ENCODE data around the gene PKN3.

The PKN3 gene

GRCh38 chr9:128718475-128718874, 16.2 kb downstream of the PKN3 start:
- DNase-seq: no peak

DNA sequence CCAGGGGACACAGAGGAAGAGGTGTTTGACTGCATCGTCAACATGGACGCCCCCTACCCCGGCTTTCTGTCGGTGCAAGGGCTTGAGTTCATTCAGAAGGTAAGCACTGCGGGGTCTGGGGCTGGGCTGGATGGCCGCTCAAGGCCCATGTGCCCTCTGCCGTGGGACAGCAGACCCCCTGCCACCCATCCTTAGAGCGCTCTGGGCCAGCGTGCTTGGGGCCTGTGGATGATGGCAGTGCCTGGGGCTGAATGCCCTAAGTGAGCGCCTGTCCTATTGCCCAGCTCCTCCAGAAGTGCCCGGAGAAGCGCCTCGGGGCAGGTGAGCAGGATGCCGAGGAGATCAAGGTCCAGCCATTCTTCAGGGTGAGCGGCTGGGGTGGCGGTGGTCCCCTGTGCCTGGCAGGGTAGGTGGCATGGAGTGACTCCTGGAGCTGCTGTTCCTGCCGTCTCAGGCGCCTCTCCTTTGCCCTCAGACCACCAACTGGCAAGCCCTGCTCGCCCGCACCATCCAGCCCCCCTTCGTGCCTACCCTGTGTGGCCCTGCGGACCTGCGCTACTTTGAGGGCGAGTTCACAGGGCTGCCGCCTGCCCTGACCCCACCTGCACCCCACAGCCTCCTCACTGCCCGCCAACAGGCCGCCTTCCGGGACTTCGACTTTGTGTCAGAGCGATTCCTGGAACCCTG, 17.8 kb downstream of the PKN3 start:
- DNase-seq: no peak

DNA sequence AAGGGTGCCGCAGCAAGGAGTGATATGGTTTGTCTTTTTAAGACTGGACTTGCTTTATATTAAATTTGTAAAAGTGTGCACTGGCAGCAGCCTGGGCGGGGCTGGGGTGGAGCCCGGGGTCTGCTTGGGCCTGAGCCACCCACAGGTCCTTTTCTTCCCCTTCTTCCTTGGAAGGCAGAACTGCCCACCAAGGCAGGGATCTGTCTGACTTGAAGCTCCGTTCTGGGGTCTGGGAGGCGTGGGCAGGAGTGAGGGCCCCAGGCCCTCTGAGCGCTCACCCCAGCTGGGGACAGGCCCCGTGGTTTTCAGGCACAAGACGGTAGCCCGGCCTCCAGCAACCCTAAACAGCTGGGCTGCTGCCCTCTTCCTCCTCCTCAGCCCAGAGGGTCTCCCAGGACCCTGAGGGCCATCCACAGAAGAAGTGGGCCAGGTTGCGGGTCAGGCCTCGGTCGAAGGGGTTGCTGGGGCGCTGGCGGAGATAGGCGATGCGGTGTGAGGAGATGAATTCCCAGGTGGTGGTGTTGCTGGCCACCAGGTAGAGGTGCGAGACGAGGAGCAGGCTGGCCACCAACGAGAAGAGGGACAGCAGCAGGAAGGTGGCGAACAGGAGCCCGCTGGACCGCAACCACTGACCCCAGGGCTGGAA, 18.7 kb downstream of the PKN3 start:
- no peak for DNase-seq

DNA sequence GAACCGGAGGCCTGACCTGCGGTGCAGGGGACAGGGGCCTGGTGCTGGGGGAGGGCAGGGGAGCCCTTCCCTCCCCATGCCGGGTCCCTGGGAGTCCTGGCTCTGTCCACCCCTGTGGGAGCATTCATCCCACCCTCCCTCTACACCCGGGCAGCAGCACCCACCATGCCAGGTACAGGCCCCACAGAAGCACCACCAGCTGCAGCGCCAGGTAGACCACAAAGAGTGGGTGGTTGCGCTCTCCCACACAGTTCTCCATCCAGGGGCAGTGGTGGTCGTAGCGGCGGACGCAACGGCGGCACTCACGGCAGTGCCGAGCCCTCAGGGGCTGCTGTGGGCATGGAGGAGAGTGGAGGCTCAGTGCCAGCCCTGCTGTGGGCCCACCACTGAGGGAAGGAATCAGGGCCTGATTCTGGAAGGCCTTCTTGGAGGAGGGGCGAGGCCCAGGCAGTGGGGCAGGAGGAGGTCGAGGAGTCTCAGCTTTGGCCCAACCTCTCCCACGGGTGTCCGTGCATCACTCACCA, 19.2 kb downstream of the PKN3 start:
- DNase-seq: no peak

GRCh38 chr9:128722380-128723351, 20.4 kb downstream of the PKN3 start:
- no peak for DNase-seq

- no peak for DNase-seq
Observed at GRCh38 chr9:128723352-128723865, 21.1 kb downstream of the PKN3 start.

- DNase-seq: peak; percentile 99 to 100
Observed at GRCh38 chr9:128723866-128724743, 21.8 kb downstream of the PKN3 start, which contains the start of gene ZDHHC12. Gene ZDHHC12, minus strand, starts transcription at chr9:128724127. Its CDS starts 34 bp downstream, at chr9:128724093.

GRCh38 chr9:128724744-128725211, 22.5 kb downstream of the PKN3 start:
- DNase-seq: peak; percentile 49 to 60

- no peak for DNase-seq
Observed at GRCh38 chr9:128727640-128728248, 25.4 kb downstream of the PKN3 start.

DNA sequence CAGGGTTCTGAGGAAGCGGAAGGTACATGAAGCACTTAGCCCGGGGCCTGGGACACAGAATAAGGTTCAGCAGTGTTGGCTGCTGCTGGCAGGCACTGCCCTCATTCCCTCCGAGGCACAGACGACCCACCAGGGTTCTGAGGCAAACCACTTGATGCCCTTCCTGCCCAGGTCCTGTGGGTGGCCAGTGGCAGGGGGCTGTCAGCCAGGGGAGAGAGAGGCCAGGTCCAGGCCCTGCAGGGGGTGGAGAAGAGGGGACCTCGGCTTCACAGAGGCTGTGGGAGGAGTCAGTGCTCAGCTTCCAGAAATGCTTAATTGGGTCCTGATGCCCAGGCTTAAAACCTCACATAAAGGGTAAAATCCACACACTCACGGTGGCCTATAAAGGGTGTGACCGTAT, 26.0 kb downstream of the PKN3 start:
- no peak for DNase-seq

- no peak for DNase-seq
Observed at GRCh38 chr9:128729302-128729701, 27.0 kb downstream of the PKN3 start.

GRCh38 chr9:128729766-128730517, 27.6 kb downstream of the PKN3 start:
- no peak for DNase-seq

DNA sequence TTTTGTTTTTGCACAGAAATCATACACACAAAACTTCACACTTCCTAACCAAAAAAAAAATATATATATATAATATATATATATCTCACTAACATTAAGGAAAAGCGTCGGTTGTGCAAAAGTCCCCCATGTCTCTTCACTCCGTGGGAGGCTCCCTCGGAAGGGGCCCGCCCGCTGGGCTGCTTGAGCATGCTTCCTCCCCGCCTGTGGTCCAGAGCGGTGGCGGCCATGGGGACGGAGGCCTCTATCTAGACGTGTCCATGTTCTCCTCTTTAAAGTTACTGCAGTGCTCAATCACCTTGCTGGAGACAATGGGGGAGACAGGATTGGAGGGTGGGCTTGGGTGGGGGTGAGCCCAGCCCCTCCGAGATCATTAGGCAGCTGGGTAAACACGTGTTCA, 28.8 kb downstream of the PKN3 start:
- DNase-seq: no peak

DNA sequence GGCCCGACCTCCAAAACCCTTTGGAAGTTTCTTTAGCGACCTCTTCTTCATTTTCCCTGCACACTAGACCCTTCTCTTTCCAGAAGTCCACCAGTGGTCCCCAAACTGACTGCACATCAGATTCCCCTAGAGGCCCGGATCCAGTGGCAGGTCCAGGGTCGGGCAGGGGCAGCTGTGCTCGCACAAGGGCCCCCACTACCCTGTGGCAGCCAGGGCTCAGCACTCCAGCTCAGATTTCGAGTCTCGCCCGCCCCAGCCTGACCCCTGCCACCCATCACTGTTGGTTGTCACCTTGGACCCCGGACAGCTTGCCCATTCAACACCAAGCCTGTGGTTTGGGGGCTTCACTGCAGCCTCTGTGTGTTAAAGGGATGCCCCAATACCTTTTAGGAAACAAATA, 29.4 kb downstream of the PKN3 start:
- no peak for DNase-seq

- DNase-seq: no peak
Observed at GRCh38 chr9:128732576-128732975, 30.3 kb downstream of the PKN3 start.

DNA sequence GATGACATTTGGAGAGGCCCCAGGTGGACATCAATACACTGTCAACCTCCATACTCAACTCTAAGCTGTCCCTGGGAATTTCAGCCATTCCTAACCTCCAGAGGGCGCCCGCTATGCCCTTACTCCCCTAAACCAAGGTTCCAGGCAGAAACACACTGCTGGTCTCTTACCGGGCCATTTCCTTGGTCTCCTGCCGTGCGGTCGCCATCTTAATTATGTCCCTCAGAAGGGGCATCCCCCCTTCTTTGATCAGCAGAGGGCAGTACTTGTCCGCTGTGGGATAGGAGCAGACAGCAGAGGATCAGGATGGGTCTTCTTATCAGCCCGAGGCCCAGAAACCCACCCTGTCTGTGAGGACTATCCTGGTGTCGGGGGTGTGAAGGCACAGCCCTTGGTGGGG, 31.0 kb downstream of the PKN3 start:
- peak in 1 of 2 donors; percentile 32 for DNase-seq

GRCh38 chr9:128735373-128735772, 33.1 kb downstream of the PKN3 start:
- DNase-seq: no peak

DNA sequence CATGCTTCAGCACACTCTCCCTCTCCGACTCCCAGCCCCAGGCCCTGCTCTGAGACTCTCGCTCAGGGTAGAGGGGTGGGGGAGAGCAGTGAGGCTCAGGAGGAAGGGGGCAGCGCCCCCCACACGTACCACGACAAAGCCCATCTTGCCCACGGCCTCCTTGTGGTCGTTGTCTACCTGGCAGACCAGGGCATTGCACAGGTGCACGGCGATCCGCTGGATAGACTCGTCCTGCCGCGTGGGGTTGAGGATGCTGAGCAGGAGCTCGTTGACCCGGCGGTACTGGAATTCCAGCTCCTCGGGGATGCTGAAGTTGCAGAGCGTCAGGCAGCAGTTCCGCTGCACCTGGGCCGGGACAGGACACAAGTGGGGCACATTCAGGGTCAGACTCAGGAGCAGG, 40.1 kb downstream of the PKN3 start:
- no peak for DNase-seq

- DNase-seq: no peak
Observed at GRCh38 chr9:128743421-128743820, 41.1 kb downstream of the PKN3 start.

- no peak for DNase-seq
Observed at GRCh38 chr9:128747241-128747640, 44.9 kb downstream of the PKN3 start.

All from stimulated activated CD4-positive, alpha-beta T cell treated with anti-CD3 and anti-CD28 coated beads, Interleukin-2, amount 100 ng/mL, for 24 hours (primary cell).